Measurements from ENCODE around the gene VAV3.

Gene VAV3

GRCh38 chr1:107623431-107623830, 341.5 kb downstream of the VAV3 start:
- peak; percentile 39 for DNase-seq (ENCODE audit: low read depth)
- H3K4me3 ChIP-seq (ENCODE audit: low read length): no peak overlapping the region
- TF ChIP-seq CTCF (IDR thresholded peaks at IDR 0.05; ENCODE audit: insufficient read depth, low read depth, low read length, missing control alignments): no peak

GRCh38 chr1:107622966-107623365, 342.0 kb downstream of the VAV3 start:
- peak; percentile 45 for DNase-seq (ENCODE audit: low read depth)
- no peak overlapping the region for H3K4me3 ChIP-seq (ENCODE audit: low read length)
- no peak for TF ChIP-seq CTCF (IDR thresholded peaks at IDR 0.05; ENCODE audit: insufficient read depth, low read depth, low read length, missing control alignments)

DNA sequence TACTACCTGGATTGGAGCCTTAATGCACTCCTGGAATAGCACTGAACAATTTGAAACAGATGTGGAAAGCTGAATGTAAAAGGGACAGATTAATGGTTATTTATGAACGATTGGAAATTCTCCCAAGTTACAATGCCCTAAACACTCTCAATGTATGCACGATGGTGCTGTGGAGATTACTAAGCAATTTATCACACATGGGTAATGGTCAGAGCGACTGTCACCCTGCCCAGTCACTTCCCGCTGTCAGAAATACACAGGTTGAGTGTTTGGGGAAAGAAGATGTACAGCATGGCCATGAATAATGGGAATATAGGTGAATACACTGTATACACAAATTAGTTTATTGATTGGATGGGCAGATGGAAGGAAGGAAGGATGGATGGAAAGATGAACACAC, 342.4 kb downstream of the VAV3 start:
- H3K4me3 ChIP-seq (ENCODE audit: low read length): no peak overlapping the region
- no peak for DNase-seq (ENCODE audit: low read depth)
- TF ChIP-seq CTCF (IDR thresholded peaks at IDR 0.05; ENCODE audit: insufficient read depth, low read depth, low read length, missing control alignments): no peak

- no peak for DNase-seq (ENCODE audit: low read depth)
- H3K4me3 ChIP-seq (ENCODE audit: low read length): no peak overlapping the region
- no peak for TF ChIP-seq CTCF (IDR thresholded peaks at IDR 0.05; ENCODE audit: insufficient read depth, low read depth, low read length, missing control alignments)
These were observed 344.2 kb downstream of the VAV3 start for GRCh38 chr1:107620753-107621152.

- no peak overlapping the region for H3K4me3 ChIP-seq (ENCODE audit: low read length)
- TF ChIP-seq CTCF (IDR thresholded peaks at IDR 0.05; ENCODE audit: insufficient read depth, low read depth, low read length, missing control alignments): no peak
- no peak for DNase-seq (ENCODE audit: low read depth)
These were observed 346.4 kb downstream of the VAV3 start for GRCh38 chr1:107618539-107618938.

- TF ChIP-seq CTCF (IDR thresholded peaks at IDR 0.05; ENCODE audit: insufficient read depth, low read depth, low read length, missing control alignments): no peak
- no peak for DNase-seq (ENCODE audit: low read depth)
- no peak overlapping the region for H3K4me3 ChIP-seq (ENCODE audit: low read length)
These were observed 347.1 kb downstream of the VAV3 start for GRCh38 chr1:107617921-107618320.

DNA sequence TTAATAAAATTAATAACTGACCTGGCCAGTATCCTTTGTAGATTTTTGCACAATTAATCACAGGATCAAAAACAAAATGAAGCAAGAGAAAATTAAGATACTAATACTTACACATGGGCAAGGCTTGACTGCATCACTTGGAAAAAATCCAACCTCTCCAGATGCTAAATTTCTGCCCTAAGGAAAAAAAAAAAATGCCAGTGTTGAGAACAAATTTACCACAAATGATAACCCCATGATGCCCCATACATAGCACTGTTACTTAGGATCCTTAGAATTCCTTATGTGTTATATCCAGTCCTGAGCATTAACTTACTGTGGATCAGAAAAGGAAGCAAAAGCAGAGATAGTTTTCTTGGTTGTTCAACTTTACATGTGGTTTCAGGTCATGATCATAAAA, 347.5 kb downstream of the VAV3 start:
- no peak for DNase-seq (ENCODE audit: low read depth)
- no peak overlapping the region for H3K4me3 ChIP-seq (ENCODE audit: low read length)
- TF ChIP-seq CTCF (IDR thresholded peaks at IDR 0.05; ENCODE audit: insufficient read depth, low read depth, low read length, missing control alignments): no peak

Data from epithelial cell of esophagus (primary cell).